Fibroblast of the aortic adventitia (primary cell): ENCODE measurements around the gene ADRB2. TPM values are rescaled to one million over a fixed set of nuclear protein-coding genes. Genes with fewer than 3 reads are reported as not detected.

Experiments
- DNase-seq: peaks from one replicate; pipeline ENCODE4 v3.0.0-alpha.2; 2010; ENCODE audit warnings: low read depth
- H3K4me3 ChIP-seq: 2 replicates; pipeline ENCODE4 v1.5.1; 2011; ENCODE audit warnings: low read depth, mild to moderate bottlenecking, control low read depth, low read length, moderate library complexity
- CTCF ChIP-seq: IDR thresholded peaks from 2 replicates; pipeline ENCODE4 v1.5.1; 2011; ENCODE audit warnings: mild to moderate bottlenecking, low read length, control low read depth, inconsistent platforms; ENCODE audit not compliant: insufficient read depth
- total RNA-seq: library from RNA; depleted of rRNA; stranded (reverse); fragments of >200 nt; gene quantifications from 2 replicates; pipeline ENCODE4 v1.2.3, GENCODE V29; 2012; ENCODE audit warnings: low replicate concordance

Gene ADRB2
- total RNA-seq, 1 donor, result 3.6 TPM

DNA sequence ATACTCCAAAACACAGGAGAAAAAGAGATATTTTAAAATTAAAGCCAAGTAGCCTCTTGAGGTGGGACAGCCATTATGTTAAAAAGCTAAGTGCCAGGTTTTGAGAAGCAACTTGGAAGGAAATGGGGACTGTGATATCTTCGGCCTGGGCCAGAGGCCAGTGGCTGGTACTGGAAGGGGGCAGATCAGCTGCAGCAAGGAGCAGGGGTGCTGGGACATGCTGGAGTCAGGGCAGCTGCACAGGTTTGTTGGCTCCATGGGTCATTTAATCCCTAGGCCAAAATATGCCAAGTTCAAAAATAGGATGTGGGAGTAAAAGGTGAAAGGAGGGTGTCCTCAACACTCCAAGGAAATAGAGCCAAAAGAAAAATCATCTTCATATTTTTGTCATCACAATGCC, 30.0 kb downstream of the ADRB2 start:
- TF ChIP-seq CTCF, result no peak
- no peak overlapping the region for H3K4me3 ChIP-seq
- DNase-seq, result no peak

DNA sequence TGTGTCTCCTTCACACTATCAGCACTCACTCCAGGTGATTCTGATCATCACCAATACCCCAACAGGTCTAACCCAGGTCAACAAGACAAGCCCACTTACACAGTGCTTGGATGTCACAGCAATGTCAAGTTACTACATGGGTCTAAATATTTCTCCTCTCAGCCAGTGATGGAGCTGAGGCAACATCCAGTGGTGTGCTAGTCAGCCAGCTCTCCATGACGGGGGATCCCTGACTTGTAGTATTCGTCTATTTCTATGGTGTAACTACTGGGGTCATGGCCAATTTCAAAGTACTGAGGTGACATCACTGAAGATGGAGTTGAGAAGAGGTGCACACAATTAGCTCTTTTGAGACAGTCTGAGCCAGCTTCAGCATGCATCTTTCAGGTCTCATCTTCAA, 31.1 kb downstream of the ADRB2 start:
- no peak for TF ChIP-seq CTCF
- DNase-seq, result no peak
- H3K4me3 ChIP-seq, result no peak overlapping the region

- no peak for DNase-seq
- TF ChIP-seq CTCF, result no peak
- H3K4me3 ChIP-seq, result no peak overlapping the region
These were observed 31.7 kb downstream of the ADRB2 start for GRCh38 chr5:148858106-148858505.

DNA sequence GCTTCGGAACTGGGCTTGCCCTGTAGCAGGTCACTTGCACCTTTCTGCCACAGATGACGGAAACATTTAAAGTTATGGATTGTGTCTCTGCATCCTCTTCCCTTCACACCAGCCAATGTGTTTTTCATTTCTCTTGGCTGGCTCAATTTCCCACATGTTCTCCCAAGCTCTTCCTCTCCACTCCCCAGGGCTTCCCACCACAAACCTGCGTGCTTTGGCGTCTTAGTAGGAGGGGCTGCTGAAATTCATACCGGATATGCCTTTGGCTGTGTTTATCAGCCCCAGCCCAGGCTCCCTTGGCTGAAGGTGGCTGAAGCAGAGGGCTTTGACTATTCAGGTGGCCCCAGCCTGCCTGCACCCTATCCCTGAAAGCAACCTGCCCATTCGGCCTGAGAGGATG, 32.1 kb downstream of the ADRB2 start:
- H3K4me3 ChIP-seq, result no peak overlapping the region
- TF ChIP-seq CTCF, result no peak
- DNase-seq, result no peak

- no peak overlapping the region for H3K4me3 ChIP-seq
- DNase-seq, result no peak
- TF ChIP-seq CTCF, result no peak
These were observed 33.3 kb downstream of the ADRB2 start for GRCh38 chr5:148859703-148860102.

GRCh38 chr5:148860599-148860998, 34.2 kb downstream of the ADRB2 start:
- no peak overlapping the region for H3K4me3 ChIP-seq
- TF ChIP-seq CTCF, result no peak
- DNase-seq, result no peak

DNA sequence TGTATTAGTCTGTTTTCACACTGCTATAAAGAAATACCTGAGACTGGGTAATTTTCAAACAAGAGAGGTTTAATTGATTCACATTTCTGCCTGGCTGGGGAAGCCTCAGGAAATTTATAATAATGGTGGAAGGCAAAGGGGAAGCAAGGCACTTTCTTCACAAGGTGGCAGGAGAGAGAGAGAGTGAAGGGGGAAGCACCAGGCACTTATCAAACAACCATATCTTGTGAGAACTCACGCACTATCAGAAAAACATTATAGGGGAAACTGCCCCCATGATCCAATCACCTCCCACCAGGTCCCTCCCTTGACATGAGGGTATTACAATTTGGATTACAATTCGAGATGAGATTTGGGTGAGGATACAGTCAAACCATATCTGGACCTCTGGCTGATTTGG, 34.7 kb downstream of the ADRB2 start:
- H3K4me3 ChIP-seq, result no peak overlapping the region
- TF ChIP-seq CTCF, result no peak

More for the DNA sequence above, 34.7 kb downstream of the ADRB2 start:
- DNase-seq, result no peak
